CD14-positive monocyte (primary cell): ENCODE measurements around the gene SF3A2. TPM values are rescaled to one million over a fixed set of nuclear protein-coding genes. Genes with fewer than 3 reads are reported as not detected.

Experiments used
- DNase-seq, 3 donors: peaks; one replicate each; pipeline ENCODE4 v3.0.0-alpha.2; 2011 to 2022
- H2AFZ ChIP-seq: 2 replicates; pipeline ENCODE4 v1.6.0; 2012; ENCODE audit warnings: mild to moderate bottlenecking, low read depth, low read length, inconsistent platforms; ENCODE audit not compliant: insufficient read depth, poor library complexity, severe bottlenecking
- H3K27ac ChIP-seq, 2 donors: 1 replicate in 1 of 2; 2 replicates in 1 of 2; pipeline ENCODE4 v1.5.1; 2012 to 2013; ENCODE audit warnings: low read length in 2 of 2, control low read depth in 1 of 2, inconsistent platforms in 1 of 2, low read depth in 1 of 2, mild to moderate bottlenecking in 1 of 2
- H3K27me3 ChIP-seq, 2 donors: one replicate each; pipeline versions ENCODE4 v1.6.0 to v1.6.1; 2011 to 2013; ENCODE audit warnings: low read length in 2 of 2; ENCODE audit not compliant: control insufficient read depth in 2 of 2, insufficient read depth in 2 of 2
- H3K36me3 ChIP-seq, 2 donors: replicated peaks in 1 of 2; 1 replicate in 1 of 2; 2 replicates in 1 of 2; pipeline versions ENCODE4 v1.5.1 to v1.6.1; 2012 to 2013; ENCODE audit warnings: low read length in 2 of 2, control low read depth in 1 of 2, inconsistent platforms in 1 of 2, mild to moderate bottlenecking in 1 of 2; ENCODE audit not compliant: insufficient read depth in 2 of 2, control insufficient read depth in 1 of 2
- H3K4me1 ChIP-seq, 2 donors: 1 replicate in 1 of 2; 2 replicates in 1 of 2; pipeline versions ENCODE4 v1.5.1 to v1.6.1; 2012 to 2013; ENCODE audit warnings: low read length in 2 of 2, control low read depth in 1 of 2, inconsistent platforms in 1 of 2, mild to moderate bottlenecking in 1 of 2, moderate library complexity in 1 of 2; ENCODE audit not compliant: insufficient read depth in 2 of 2, control insufficient read depth in 1 of 2
- H3K4me2 ChIP-seq: replicated peaks from 2 replicates; pipeline ENCODE3; 2012; ENCODE audit warnings: low read length, moderate library complexity, mild to moderate bottlenecking; ENCODE audit not compliant: poor library complexity, severe bottlenecking; ENCODE audit errors: extremely low read depth
- H3K4me3 ChIP-seq, 3 experiments: fragments of 200-600 bp in 1 of 3; sonication (generic) in 1 of 3; replicated peaks in 1 of 3; 1 replicate in 2 of 3; 2 replicates in 1 of 3; pipeline ENCODE4 v1.5.1; 2011 to 2013; ENCODE audit warnings: low read length in 3 of 3, mild to moderate bottlenecking in 3 of 3, control low read depth in 2 of 3, low read depth in 2 of 3, inconsistent platforms in 1 of 3, moderate library complexity in 1 of 3
- H3K79me2 ChIP-seq: 2 replicates; pipeline ENCODE4 v1.6.0; 2012; ENCODE audit warnings: mild to moderate bottlenecking, control low read depth, inconsistent platforms, low read length, moderate library complexity; ENCODE audit not compliant: insufficient read depth
- H3K9ac ChIP-seq: 2 replicates; pipeline ENCODE4 v1.6.0; 2017; ENCODE audit warnings: low read length, mild to moderate bottlenecking; ENCODE audit not compliant: insufficient read depth, poor library complexity, severe bottlenecking
- H3K9me3 ChIP-seq, 2 donors: replicated peaks in 1 of 2; 1 replicate in 1 of 2; 2 replicates in 1 of 2; pipeline versions ENCODE4 v1.5.1 to v1.6.1; 2012 to 2013; ENCODE audit warnings: low read length in 2 of 2, control low read depth in 1 of 2; ENCODE audit not compliant: control insufficient read depth in 1 of 2, insufficient read depth in 1 of 2
- H4K20me1 ChIP-seq: 2 replicates; pipeline ENCODE4 v1.6.0; 2012; ENCODE audit warnings: mild to moderate bottlenecking, low read length, control low read depth, moderate library complexity; ENCODE audit not compliant: insufficient read depth
- H3K27ac Mint-ChIP-seq, 7 donors: one replicate each; pipeline ENCODE4 v1.8.0; 2020; ENCODE audit warnings: mild to moderate bottlenecking in 7 of 7, mixed read lengths in 7 of 7, moderate library complexity in 6 of 7, inconsistent platforms in 2 of 7
- H3K27me3 Mint-ChIP-seq, 3 donors: one replicate each; pipeline ENCODE4 v1.8.0; 2021 to 2022; ENCODE audit warnings: low read depth in 3 of 3, mild to moderate bottlenecking in 3 of 3, mixed read lengths in 3 of 3, moderate library complexity in 3 of 3, inconsistent platforms in 1 of 3
- H3K36me3 Mint-ChIP-seq, 2 donors: one replicate each; pipeline ENCODE4 v1.8.0; 2020; ENCODE audit warnings: mixed read lengths in 2 of 2, inconsistent platforms in 1 of 2, mild to moderate bottlenecking in 1 of 2
- H3K4me1 Mint-ChIP-seq: one replicate; pipeline ENCODE4 v1.8.0; 2020; ENCODE audit warnings: mild to moderate bottlenecking, mixed read lengths
- H3K4me3 Mint-ChIP-seq, 2 donors: one replicate each; pipeline ENCODE4 v1.8.0; 2020; ENCODE audit warnings: mild to moderate bottlenecking in 2 of 2, mixed read lengths in 2 of 2, moderate library complexity in 1 of 2
- H3K9me3 Mint-ChIP-seq, 7 donors: one replicate each; pipeline ENCODE4 v1.8.0; 2020 to 2022; ENCODE audit warnings: mixed read lengths in 7 of 7, mild to moderate bottlenecking in 6 of 7, moderate library complexity in 6 of 7, inconsistent platforms in 2 of 7
- CTCF ChIP-seq: fragments of 200-600 bp; IDR thresholded peaks from one replicate; pipeline ENCODE4 v1.8.0; 2022; ENCODE audit warnings: antibody characterized with exemption, mild to moderate bottlenecking
- whole genome bisulfite sequencing: methylation state at CpG from one replicate; pipeline ENCODE4 v1.1.5; 2013; ENCODE audit warnings: missing lambda C conversion rate; ENCODE audit not compliant: insufficient coverage; 5-methylcytosine and 5-hydroxymethylcytosine counted together
- intact Hi-C, 2 donors: fragments of 100-400 bp; cut with micrococcal nuclease; formaldehyde crosslinking; loops; one replicate each; pipeline versions ENCODE4 v1.15.0 to v1.15.1; 2023
- polyA plus RNA-seq, 3 donors: library from polyadenylated mRNA; depleted of rRNA in 1 of 3; unstranded in 2 of 3; stranded (reverse) in 1 of 3; fragments of 300-500 nt in 2 of 3; fragments of >200 nt in 1 of 3; fragmentation: Illumina TruSeq in 2 of 3; gene quantifications; 1 replicate in 2 of 3; 2 replicates in 1 of 3; pipeline ENCODE4 v1.2.3, GENCODE V29; 2012 to 2021

Gene SF3A2
- polyA plus RNA-seq, 3 donors = 8.0 to 70.8 (median 11.6) TPM

- H3K4me1 Mint-ChIP-seq = peaks cover 44% of the 10 kb centered on the region
- no peak overlapping the region for H3K9ac ChIP-seq
- peaks cover 91% of the 10 kb centered on the region for H4K20me1 ChIP-seq
- no peaks in the 10 kb centered on the region for H3K27me3 ChIP-seq
- H3K36me3 Mint-ChIP-seq = peaks cover 33 to 62% of the 10 kb centered on the region in 2 donors
- no peak for TF ChIP-seq CTCF
- H3K79me2 ChIP-seq = peaks cover 77% of the 10 kb centered on the region
- peaks cover 33 to 40% of the 10 kb centered on the region in 2 donors for H3K36me3 ChIP-seq
- peak in 2 of 3 donors; percentile 30 to 43 for DNase-seq
- peak overlapping the region in 1 of 3 experiments; percentile 100 for H3K4me3 ChIP-seq
- H3K9me3 Mint-ChIP-seq = peaks cover 0 to 7% (median 0%) of the 10 kb centered on the region in 7 donors
- peak overlapping the region; percentile 84 to 96 (median 91) for H3K27ac Mint-ChIP-seq
- intact Hi-C loops = loop anchor here (5.0 to 10.0 kb wide), 3 partner anchors 53 to 341 kb away; partner anchors contain the start of genes DOT1L (in 1 of the 2), LSM7 (in 1 of the 2) and SPPL2B (in 1 of the 2)
- H3K4me1 ChIP-seq = peaks cover 42 to 54% of the 10 kb centered on the region in 2 donors
- peak overlapping the region; percentile 82 for H3K4me2 ChIP-seq
- 77% methylated on average over 2 of the region's 9 CpGs for WGBS
- H3K9me3 ChIP-seq = no peaks in the 10 kb centered on the region
- H3K27ac ChIP-seq = peak overlapping the region; percentile 63 to 71
- H3K27me3 Mint-ChIP-seq = peaks cover 0 to 5% (median 2%) of the 10 kb centered on the region in 3 donors
- no peak overlapping the region for H2AFZ ChIP-seq
- peak overlapping the region; percentile 70 to 75 for H3K4me3 Mint-ChIP-seq
These were observed 37.6 kb downstream of the SF3A2 start for GRCh38 chr19:2274185-2274711.

- Mint-ChIP-seq H3K9me3 (peaks cover 0 to 2% (median 0%) of the 10 kb centered on the region in 7 donors), H3K27me3 (peaks cover 0 to 5% (median 2%) of the 10 kb centered on the region in 3 donors), H3K27ac (peak overlapping the region; percentile 35 to 92 (median 85)), H3K36me3 (peaks cover 34 to 66% of the 10 kb centered on the region in 2 donors), H3K4me3 (peak overlapping the region in 1 of 2 donors; percentile 20), H3K4me1 (peaks cover 45% of the 10 kb centered on the region)
- peaks cover 88% of the 10 kb centered on the region for H4K20me1 ChIP-seq
- no peak overlapping the region for H3K9ac ChIP-seq
- H3K4me3 ChIP-seq = peak overlapping the region in 1 of 3 experiments; percentile 100
- no peak overlapping the region for H2AFZ ChIP-seq
- H3K36me3 ChIP-seq = peaks cover 33 to 40% of the 10 kb centered on the region in 2 donors
- TF ChIP-seq CTCF = peak; percentile 64
- peak overlapping the region; percentile 46 for H3K4me2 ChIP-seq
- intact Hi-C loops = loop anchor here (5.0 to 10.0 kb wide), 4 partner anchors 42 to 340 kb away; partner anchors contain the start of genes DOT1L (in 1 of the 2), LSM7 (in 1 of the 2) and SPPL2B (in 1 of the 2)
- 46% methylated on average over 10 of the region's 16 CpGs for WGBS
- no peaks in the 10 kb centered on the region for H3K27me3 ChIP-seq
- peak overlapping the region; percentile 40 to 71 for H3K27ac ChIP-seq
- no peaks in the 10 kb centered on the region for H3K9me3 ChIP-seq
- DNase-seq = peak; percentile 56 to 67 (median 65)
- H3K4me1 ChIP-seq = peaks cover 42 to 54% of the 10 kb centered on the region in 2 donors
- peaks cover 70% of the 10 kb centered on the region for H3K79me2 ChIP-seq
These were observed 38.4 kb downstream of the SF3A2 start for GRCh38 chr19:2274931-2275535.
